AG04450 (cell line): Measurements from ENCODE around the gene USP14. TPM values are rescaled to one million over a fixed set of nuclear protein-coding genes. Genes with fewer than 3 reads are reported as not detected.

ENCODE experiments used
- CTCF ChIA-PET: fragments of 300-600, 350-600 bp; formaldehyde crosslinking; extraction: SDS; loops from one replicate; lab custom pipeline; 2022; ENCODE audit warnings: antibody characterized with exemption, inconsistent platforms; lab: Charles Lee
- POLR2A ChIA-PET: fragments of 350-600 bp; formaldehyde crosslinking; extraction: SDS; loops from one replicate; lab custom pipeline; 2021; ENCODE audit warnings: antibody characterized with exemption, inconsistent platforms; lab: Yijun Ruan, JAX
- DNase-seq: peaks from one replicate; pipeline ENCODE4 v3.0.0-alpha.2; 2011; ENCODE audit warnings: low read depth, low spot score
- H3K27ac ChIP-seq: one replicate; pipeline ENCODE4 v1.5.1; 2012; ENCODE audit warnings: low read depth, low read length, control low read depth
- H3K27me3 ChIP-seq: one replicate; pipeline ENCODE4 v1.6.0; 2012; ENCODE audit warnings: low read length; ENCODE audit not compliant: control insufficient read depth, insufficient read depth
- H3K4me3 ChIP-seq: 2 replicates; pipeline ENCODE4 v1.5.1; 2011; ENCODE audit warnings: mild to moderate bottlenecking, low read depth, low read length, control low read depth
- H3K9me3 ChIP-seq: 2 replicates; pipeline ENCODE4 v1.5.1; 2012; ENCODE audit warnings: low read length; ENCODE audit not compliant: control insufficient read depth, insufficient read depth
- CTCF ChIP-seq: IDR thresholded peaks from 2 replicates; pipeline ENCODE4 v1.5.1; 2011; ENCODE audit warnings: low read depth, low read length, control low read depth, inconsistent platforms
- polyA plus RNA-seq: library from polyadenylated mRNA; depleted of rRNA; stranded (reverse); fragments of >200 nt; gene quantifications from 2 replicates; pipeline ENCODE4 v1.2.3, GENCODE V29; 2011

USP14 gene
- polyA plus RNA-seq, 1 experiment, result 39.7 TPM

GRCh38 chr18:212780-213179, 54.4 kb downstream of the USP14 start:
- ChIA-PET POLR2A (no interaction called here), CTCF (interaction anchor here (0.6 to 1.5 kb wide), 2 partner anchors 9 to 21 kb away, joined by 3 to 7 read pairs; no protein-coding TSS in a partner anchor)
- no peak for DNase-seq

GRCh38 chr18:213505-213904, 55.1 kb downstream of the USP14 start:
- no peak for DNase-seq
- CTCF ChIA-PET, result interaction anchor here (1.5 kb wide), 1 partner anchor 10 kb away, joined by 7 read pairs; no protein-coding TSS in a partner anchor
- TF ChIP-seq CTCF, result no peak
- POLR2A ChIA-PET, result no interaction called here
- Histone ChIP-seq H3K27ac (no peak overlapping the region), H3K9me3 (no peaks in the 10 kb centered on the region), H3K27me3 (no peaks in the 10 kb centered on the region), H3K4me3 (no peak overlapping the region)

More at GRCh38 chr18:212780-213179, 54.4 kb downstream of the USP14 start:
- no peaks in the 10 kb centered on the region for H3K9me3 ChIP-seq
- no peak overlapping the region for H3K4me3 ChIP-seq
- TF ChIP-seq CTCF, result peak; percentile 25
- no peaks in the 10 kb centered on the region for H3K27me3 ChIP-seq
- H3K27ac ChIP-seq, result no peak overlapping the region

GRCh38 chr18:213966-214365, 55.6 kb downstream of the USP14 start:
- TF ChIP-seq CTCF, result no peak
- ChIA-PET CTCF (interaction anchor here (1.5 kb wide), 1 partner anchor 10 kb away, joined by 7 read pairs; no protein-coding TSS in a partner anchor), POLR2A (no interaction called here)
- Histone ChIP-seq H3K4me3 (no peak overlapping the region), H3K27me3 (no peaks in the 10 kb centered on the region), H3K9me3 (no peaks in the 10 kb centered on the region), H3K27ac (no peak overlapping the region)
- DNase-seq, result no peak

- no peak overlapping the region for H3K4me3 ChIP-seq
- no peak for TF ChIP-seq CTCF
- CTCF ChIA-PET, result no interaction called here
- POLR2A ChIA-PET, result no interaction called here
- no peak for DNase-seq
- no peak overlapping the region for H3K27ac ChIP-seq
- no peaks in the 10 kb centered on the region for H3K9me3 ChIP-seq
- no peaks in the 10 kb centered on the region for H3K27me3 ChIP-seq
Measured at GRCh38 chr18:215448-216010, 57.2 kb downstream of the USP14 start.

GRCh38 chr18:217532-218336, 59.4 kb downstream of the USP14 start:
- ChIA-PET CTCF (no interaction called here), POLR2A (no interaction called here)
- no peak for TF ChIP-seq CTCF
- no peaks in the 10 kb centered on the region for H3K9me3 ChIP-seq
- H3K27me3 ChIP-seq, result no peaks in the 10 kb centered on the region
- no peak for DNase-seq
- no peak overlapping the region for H3K4me3 ChIP-seq
- H3K27ac ChIP-seq, result no peak overlapping the region
